Natural killer cell (primary cell): ENCODE data around the gene RFX4. TPM values are rescaled to one million over a fixed set of nuclear protein-coding genes. Genes with fewer than 3 reads are reported as not detected.

Source experiments
- ATAC-seq, 3 donors: fragments of 150-1000 bp in 2 of 3; fragments of 200-7000 bp in 1 of 3; cut with Tn5 transposase; 1 replicate in 1 of 3; 2 replicates in 2 of 3; pipeline ENCODE4 v1.10.0; 2021; ENCODE audit warnings: mild to moderate bottlenecking in 2 of 3, moderate library complexity in 2 of 3
- DNase-seq, 2 donors: peaks; one replicate each; pipeline versions ENCODE4 v3.0.0 to v3.0.0-alpha.2; 2013 to 2021; ENCODE audit warnings: mixed read lengths in 1 of 2
- H3K27ac ChIP-seq: one replicate; pipeline ENCODE4 v1.5.1; 2013; ENCODE audit warnings: mild to moderate bottlenecking, low read length
- H3K27me3 ChIP-seq: one replicate; pipeline ENCODE4 v1.6.1; 2013; ENCODE audit warnings: low read length; ENCODE audit not compliant: control insufficient read depth, insufficient read depth
- H3K36me3 ChIP-seq: one replicate; pipeline ENCODE4 v1.6.1; 2013; ENCODE audit warnings: low read length; ENCODE audit not compliant: control insufficient read depth, insufficient read depth
- H3K4me1 ChIP-seq: one replicate; pipeline ENCODE4 v1.6.1; 2013; ENCODE audit warnings: low read length; ENCODE audit not compliant: control insufficient read depth, insufficient read depth
- H3K4me3 ChIP-seq: one replicate; pipeline ENCODE4 v1.5.1; 2013; ENCODE audit warnings: low read length
- H3K9me3 ChIP-seq: one replicate; pipeline ENCODE4 v1.6.1; 2013; ENCODE audit warnings: low read length; ENCODE audit not compliant: control insufficient read depth, insufficient read depth
- H3K27ac Mint-ChIP-seq, 2 donors: one replicate each; pipeline ENCODE4 v1.8.0; 2022; ENCODE audit warnings: mild to moderate bottlenecking in 2 of 2, mixed read lengths in 2 of 2, moderate library complexity in 1 of 2
- H3K27me3 Mint-ChIP-seq, 2 donors: one replicate each; pipeline ENCODE4 v1.8.0; 2022; ENCODE audit warnings: low read depth in 2 of 2, mixed read lengths in 2 of 2
- H3K36me3 Mint-ChIP-seq: one replicate; pipeline ENCODE4 v1.8.0; 2022; ENCODE audit warnings: mixed read lengths
- H3K4me1 Mint-ChIP-seq, 2 donors: one replicate each; pipeline ENCODE4 v1.8.0; 2022; ENCODE audit warnings: mixed read lengths in 2 of 2
- H3K4me3 Mint-ChIP-seq: one replicate; pipeline ENCODE4 v1.8.0; 2022; ENCODE audit warnings: mild to moderate bottlenecking, moderate library complexity, mixed read lengths
- H3K9me3 Mint-ChIP-seq, 2 donors: one replicate each; pipeline ENCODE4 v1.8.0; 2022; ENCODE audit warnings: mixed read lengths in 2 of 2
- CTCF ChIP-seq: fragments of 200-600 bp; IDR thresholded peaks from one replicate; pipeline ENCODE4 v1.8.0; 2022; ENCODE audit warnings: antibody characterized with exemption
- WGBS: methylation state at CpG from one replicate; pipeline ENCODE4 v1.1.7; 2013; ENCODE audit warnings: missing lambda C conversion rate; ENCODE audit not compliant: insufficient coverage; 5-methylcytosine and 5-hydroxymethylcytosine counted together
- intact Hi-C: fragments of 100-400 bp; cut with micrococcal nuclease; formaldehyde crosslinking; loops from one replicate; pipeline ENCODE4 v1.14.2; 2022
- total RNA-seq, 4 donors: library from RNA; stranded (reverse); fragments of 120-200 nt in 1 of 4; gene quantifications; one replicate each; pipeline versions ENCODE4 v1.2.3 to v1.2.4, GENCODE V29; 2013 to 2022

RFX4 gene
- total RNA-seq, 3 donors from 2014 or later (not counting 1 experiment from before 2014, with no cell fraction given): not detected

GRCh38 chr12:106657488-106657887, 74.7 kb downstream of the RFX4 start:
- 90% methylated on average over 2 of the region's 3 CpGs for WGBS
- Histone ChIP-seq H3K27ac (no peak overlapping the region), H3K4me3 (no peak overlapping the region), H3K9me3 (no peaks in the 10 kb centered on the region), H3K27me3 (no peaks in the 10 kb centered on the region), H3K4me1 (no peaks in the 10 kb centered on the region), H3K36me3 (no peaks in the 10 kb centered on the region)
- no peak for TF ChIP-seq CTCF
- Mint-ChIP-seq H3K9me3 (peaks cover 0 to 2% of the 10 kb centered on the region in 2 donors), H3K36me3 (peaks cover 2% of the 10 kb centered on the region), H3K27me3 (peaks cover 21 to 71% of the 10 kb centered on the region in 2 donors), H3K27ac (no peak overlapping the region), H3K4me3 (no peak overlapping the region), H3K4me1 (no peaks in the 10 kb centered on the region)
- intact Hi-C loops: no loop called here
- no peak for DNase-seq
- no peak for ATAC-seq

GRCh38 chr12:106663385-106663784, 80.6 kb downstream of the RFX4 start:
- DNase-seq: no peak
- H3K4me3 Mint-ChIP-seq: no peak overlapping the region

GRCh38 chr12:106669216-106669615, 86.4 kb downstream of the RFX4 start:
- ATAC-seq (no peak), DNase-seq (no peak)
- Histone ChIP-seq H3K4me3 (no peak overlapping the region), H3K27ac (no peak overlapping the region), H3K27me3 (peaks cover 4% of the 10 kb centered on the region), H3K9me3 (no peaks in the 10 kb centered on the region), H3K36me3 (no peaks in the 10 kb centered on the region), H3K4me1 (no peaks in the 10 kb centered on the region)
- no peaks in the 10 kb centered on the region for H3K4me1 Mint-ChIP-seq
- TF ChIP-seq CTCF: no peak
- 43% methylated on average over 3 of the region's 3 CpGs for WGBS
- H3K9me3 Mint-ChIP-seq: peaks cover 0 to 7% of the 10 kb centered on the region in 2 donors
- peaks cover 8% of the 10 kb centered on the region for H3K36me3 Mint-ChIP-seq
- peaks cover 40 to 79% of the 10 kb centered on the region in 2 donors for H3K27me3 Mint-ChIP-seq
- intact Hi-C loops: no loop called here
- H3K4me3 Mint-ChIP-seq: no peak overlapping the region
- no peak overlapping the region for H3K27ac Mint-ChIP-seq

More at GRCh38 chr12:106663385-106663784, 80.6 kb downstream of the RFX4 start:
- TF ChIP-seq CTCF: no peak
- no peaks in the 10 kb centered on the region for H3K27me3 ChIP-seq
- H3K9me3 ChIP-seq: no peaks in the 10 kb centered on the region
- peaks cover 15 to 79% of the 10 kb centered on the region in 2 donors for H3K27me3 Mint-ChIP-seq
- WGBS: no CpG with 5 or more reads among the region's 2 CpGs
- no peak for ATAC-seq
- no peaks in the 10 kb centered on the region for H3K4me1 ChIP-seq
- H3K4me3 ChIP-seq: no peak overlapping the region
- no peak overlapping the region for H3K27ac Mint-ChIP-seq
- H3K4me1 Mint-ChIP-seq: no peaks in the 10 kb centered on the region
- peaks cover 23% of the 10 kb centered on the region for H3K36me3 Mint-ChIP-seq
- intact Hi-C loops: no loop called here
- peaks cover 3 to 10% of the 10 kb centered on the region in 2 donors for H3K9me3 Mint-ChIP-seq
- no peak overlapping the region for H3K27ac ChIP-seq
- no peaks in the 10 kb centered on the region for H3K36me3 ChIP-seq

GRCh38 chr12:106670131-106670530, 87.3 kb downstream of the RFX4 start:
- no peak overlapping the region for H3K27ac Mint-ChIP-seq
- no peak for DNase-seq
- no peak for ATAC-seq
- H3K27me3 Mint-ChIP-seq: peaks cover 38 to 79% of the 10 kb centered on the region in 2 donors
- no peak overlapping the region for H3K4me3 ChIP-seq
- no peak overlapping the region for H3K27ac ChIP-seq
- H3K4me3 Mint-ChIP-seq: no peak overlapping the region
- TF ChIP-seq CTCF: no peak
- H3K4me1 Mint-ChIP-seq: no peaks in the 10 kb centered on the region
- no peaks in the 10 kb centered on the region for H3K36me3 Mint-ChIP-seq
- H3K27me3 ChIP-seq: peaks cover 4% of the 10 kb centered on the region
- H3K9me3 Mint-ChIP-seq: no peaks in the 10 kb centered on the region
- H3K36me3 ChIP-seq: no peaks in the 10 kb centered on the region
- intact Hi-C loops: no loop called here
- WGBS: 70% methylated on average over 3 of the region's 3 CpGs
- H3K4me1 ChIP-seq: no peaks in the 10 kb centered on the region
- no peaks in the 10 kb centered on the region for H3K9me3 ChIP-seq
